Epithelial cell of prostate (primary cell): ENCODE data around the gene MAP7.
"Not testable (repeated sequence)": the region's sequence is repeated elsewhere in the genome, so short reads cannot be mapped to it uniquely, and the experiment has no call there.

Source experiments
- DNase-seq: peaks from one replicate; pipeline ENCODE4 v3.0.0-alpha.2; 2011; ENCODE audit warnings: low read depth, low spot score
- H3K27ac ChIP-seq: fragments of 450-650 bp; 2 replicates; pipeline ENCODE4 v1.5.1; 2017; ENCODE audit warnings: mild to moderate bottlenecking

The MAP7 gene

DNA sequence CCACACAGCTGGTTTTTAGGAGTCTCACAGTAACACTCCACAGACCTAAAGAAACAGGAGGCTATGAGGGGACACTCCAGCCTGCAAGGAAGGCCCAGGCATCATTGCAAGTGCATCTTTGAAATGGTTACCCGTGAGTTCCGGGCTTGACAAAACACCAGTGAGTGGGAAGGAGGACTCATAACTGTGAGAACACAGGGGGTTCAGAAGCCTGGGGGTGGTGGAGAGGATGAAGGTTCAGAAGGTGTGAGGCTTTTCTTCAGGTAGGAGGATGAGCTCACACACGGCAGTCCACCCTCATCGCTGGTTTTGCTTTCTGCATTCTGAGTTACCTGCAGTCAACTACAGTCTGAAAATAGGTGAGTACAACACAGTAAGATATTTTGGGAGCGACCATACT, 39.9 kb downstream of the MAP7 start:
- H3K27ac ChIP-seq, result no peak overlapping the region

DNA sequence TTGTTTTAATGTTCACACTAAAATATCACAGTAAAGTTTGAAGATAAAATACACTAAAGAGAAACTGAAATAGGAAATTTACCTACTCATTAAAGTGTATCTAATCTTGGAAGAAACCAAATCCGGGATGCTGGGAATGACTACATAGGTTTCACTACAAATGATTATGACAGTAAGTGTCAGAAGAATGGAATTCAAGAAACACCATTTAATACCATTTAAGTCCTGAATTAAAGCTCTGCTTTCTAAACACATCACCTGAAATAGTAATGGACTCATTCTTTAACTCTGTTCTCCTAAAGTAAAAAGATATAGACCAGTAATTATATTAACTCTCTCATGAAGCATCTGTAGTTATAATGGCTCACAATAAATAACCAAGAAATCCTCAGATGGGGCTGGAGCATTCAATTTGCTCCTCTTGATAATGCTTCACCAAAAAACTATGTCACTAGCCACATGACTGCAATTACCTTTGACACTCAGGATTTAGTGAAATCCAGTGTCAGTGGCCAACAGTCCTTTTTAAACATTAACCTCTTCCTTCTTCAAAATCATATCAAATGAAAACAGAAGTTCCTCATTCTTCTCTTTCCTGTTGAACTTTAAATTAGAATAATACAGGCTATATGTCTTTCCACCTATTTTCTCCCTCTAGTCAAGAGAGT, 41.4 kb downstream of the MAP7 start:
- no peak for DNase-seq
- H3K27ac ChIP-seq, result peak overlapping the region; percentile 25

More for the DNA sequence above, 39.9 kb downstream of the MAP7 start:
- no peak for DNase-seq

DNA sequence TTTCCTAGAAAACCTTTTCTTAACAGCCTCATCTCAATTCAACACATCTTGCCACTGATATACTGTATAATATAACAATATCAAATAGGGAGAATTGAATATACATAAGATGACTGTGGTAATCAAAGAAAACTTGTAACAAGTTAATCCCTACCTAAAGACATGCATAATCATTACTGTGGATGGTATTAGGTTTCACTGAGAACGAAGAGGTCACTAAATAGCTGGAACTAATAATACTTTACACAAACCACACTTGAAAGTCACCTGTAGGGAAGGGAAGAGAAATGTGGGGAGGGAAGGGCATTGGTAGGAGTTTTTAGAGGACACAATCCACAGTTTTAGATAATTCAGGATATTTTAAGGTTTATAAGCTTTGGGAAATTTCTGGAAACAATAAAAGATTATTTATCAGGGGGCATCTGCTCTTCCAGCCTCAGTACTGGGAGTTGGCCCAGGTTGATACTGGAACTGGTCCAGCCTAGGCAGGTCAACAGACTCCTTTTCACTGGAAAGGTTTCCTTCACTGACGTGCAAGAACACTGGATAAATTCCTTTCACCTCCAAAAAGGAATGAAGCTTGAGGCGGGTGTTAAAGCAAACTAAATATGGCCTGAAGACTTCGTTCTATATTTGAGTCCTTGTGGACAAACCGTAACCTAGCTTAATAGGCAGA, 44.0 kb downstream of the MAP7 start:
- H3K27ac ChIP-seq, result no peak overlapping the region
- DNase-seq, result no peak

DNA sequence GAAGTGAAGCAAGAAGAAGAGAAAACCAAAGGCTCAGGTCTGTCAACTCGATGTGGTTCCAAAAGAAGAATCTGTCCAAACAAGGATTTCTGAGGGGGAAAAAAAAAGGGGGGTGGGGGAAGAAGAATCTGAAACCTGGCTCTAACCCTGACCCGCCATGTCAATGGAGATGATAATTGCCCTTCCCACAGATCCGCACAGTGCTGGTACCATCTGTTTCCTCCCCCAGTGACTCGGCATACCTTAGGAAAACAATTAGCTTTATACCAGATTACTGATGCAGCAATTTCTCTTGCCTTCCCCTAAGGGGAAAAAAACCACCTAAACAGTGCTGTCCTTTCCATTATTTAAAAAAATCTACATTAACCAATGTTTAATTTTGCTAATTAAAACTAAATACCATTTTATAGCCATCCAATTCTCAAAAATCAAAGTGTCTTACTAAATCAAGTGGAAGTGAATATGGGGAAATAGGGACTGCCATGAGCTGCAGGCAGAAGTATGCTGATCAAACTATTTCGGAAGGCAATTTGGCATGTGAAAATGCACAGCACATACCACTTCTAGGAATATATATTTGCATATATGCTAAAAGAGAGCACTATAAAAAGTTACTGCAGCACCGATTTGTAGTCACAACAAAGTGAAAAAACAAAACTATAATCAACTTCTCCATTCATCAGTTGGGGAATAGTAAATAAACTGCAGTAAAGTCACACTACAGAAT, 46.8 kb downstream of the MAP7 start:
- no peak overlapping the region for H3K27ac ChIP-seq
- DNase-seq, result no peak

DNA sequence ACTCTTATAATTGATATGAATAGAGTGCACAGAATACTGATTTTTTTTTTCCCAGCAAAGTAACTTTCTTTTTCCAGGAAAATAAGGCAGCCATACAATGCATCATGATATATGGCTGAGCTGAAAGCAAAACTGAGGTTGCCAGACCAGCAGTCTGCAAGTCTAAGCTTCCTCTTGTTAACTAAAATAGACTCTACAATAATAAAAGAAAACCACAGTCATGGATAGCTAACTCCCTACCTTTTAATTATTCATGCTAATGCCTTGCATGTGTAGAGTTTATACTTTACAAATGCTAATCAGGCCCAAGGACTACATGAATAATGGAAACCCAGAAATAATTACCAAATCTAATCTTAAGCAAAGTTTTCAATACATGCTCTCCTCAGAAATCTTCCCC, 47.4 kb downstream of the MAP7 start:
- no peak overlapping the region for H3K27ac ChIP-seq
- no peak for DNase-seq

DNA sequence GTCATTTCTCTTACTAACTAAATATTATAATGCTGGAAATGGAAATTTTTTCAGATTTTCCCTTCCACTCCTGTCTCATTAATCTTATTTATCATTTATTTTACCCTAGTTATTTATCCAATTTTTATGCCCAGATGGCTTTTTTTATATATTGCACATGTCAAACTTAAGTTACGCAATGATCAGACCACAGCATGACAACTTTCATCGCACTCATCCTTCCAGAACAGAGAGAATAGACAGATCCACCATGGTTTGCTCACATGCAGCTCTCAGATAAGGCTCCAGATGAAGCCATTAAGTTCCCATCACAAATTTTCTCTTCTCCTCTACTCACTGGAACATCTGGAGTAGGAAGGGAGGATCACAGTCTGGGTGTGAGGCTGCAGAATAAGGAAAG, 48.7 kb downstream of the MAP7 start:
- H3K27ac ChIP-seq, result no peak overlapping the region
- DNase-seq, result no peak

DNA sequence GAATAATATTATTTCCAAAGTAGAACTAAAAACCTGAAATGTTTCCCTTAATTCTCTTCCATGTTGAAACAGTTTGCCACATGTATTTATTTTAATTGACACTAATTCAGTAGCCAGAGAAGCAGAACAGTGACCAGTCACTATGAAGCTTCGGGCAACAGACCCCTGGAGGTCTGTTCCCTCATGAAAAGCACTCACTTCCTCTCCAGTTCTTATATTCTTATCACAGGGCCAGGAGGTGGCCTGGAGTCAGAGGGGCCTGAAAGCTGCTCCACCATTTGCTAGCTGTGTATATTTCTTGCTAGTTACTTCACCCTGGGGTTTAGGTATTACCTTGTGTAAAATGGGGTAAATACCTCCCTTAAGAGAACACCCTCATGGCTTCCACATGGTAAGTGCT, 49.1 kb downstream of the MAP7 start:
- no peak for DNase-seq
- H3K27ac ChIP-seq, result no peak overlapping the region

DNA sequence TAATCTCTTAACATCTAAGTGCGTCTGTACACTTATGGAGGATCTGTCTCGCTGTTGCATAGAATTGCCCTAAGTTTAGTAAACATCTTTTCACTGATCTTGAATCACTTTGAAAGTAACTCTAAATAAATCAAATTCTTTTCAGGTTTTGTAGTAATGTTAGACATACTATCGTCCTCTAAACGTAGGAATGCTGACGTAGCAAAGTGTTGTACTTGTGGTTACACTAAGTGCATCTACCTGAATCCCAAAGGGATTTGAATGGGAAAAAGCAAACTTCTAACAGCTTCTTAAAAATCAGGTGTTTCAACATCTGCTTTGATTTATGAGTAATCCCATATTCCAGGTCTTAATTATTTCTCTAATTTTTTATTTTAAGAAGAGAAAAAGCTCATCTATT, 49.8 kb downstream of the MAP7 start:
- DNase-seq, result no peak
- H3K27ac ChIP-seq, result no peak overlapping the region

DNA sequence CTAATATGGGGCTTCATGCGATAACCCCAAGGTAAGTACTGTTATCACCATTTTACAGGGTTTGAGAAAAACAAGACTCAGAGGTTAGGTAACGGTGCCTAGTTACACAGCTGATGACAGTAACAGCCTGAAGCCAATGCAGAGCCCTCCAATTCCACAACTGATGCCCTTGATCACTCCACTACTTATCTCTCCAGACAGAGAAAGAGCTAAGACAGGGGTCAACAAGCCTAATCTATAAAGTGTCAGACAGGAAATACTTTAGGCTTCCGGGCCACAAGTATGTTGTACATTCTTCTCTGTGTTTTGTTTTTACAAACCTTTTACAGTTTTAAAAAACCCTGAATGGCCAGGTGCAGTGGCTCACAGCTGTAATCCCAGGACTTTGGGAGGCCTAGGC, 50.9 kb downstream of the MAP7 start:
- no peak for DNase-seq
- H3K27ac ChIP-seq, result no peak overlapping the region

DNA sequence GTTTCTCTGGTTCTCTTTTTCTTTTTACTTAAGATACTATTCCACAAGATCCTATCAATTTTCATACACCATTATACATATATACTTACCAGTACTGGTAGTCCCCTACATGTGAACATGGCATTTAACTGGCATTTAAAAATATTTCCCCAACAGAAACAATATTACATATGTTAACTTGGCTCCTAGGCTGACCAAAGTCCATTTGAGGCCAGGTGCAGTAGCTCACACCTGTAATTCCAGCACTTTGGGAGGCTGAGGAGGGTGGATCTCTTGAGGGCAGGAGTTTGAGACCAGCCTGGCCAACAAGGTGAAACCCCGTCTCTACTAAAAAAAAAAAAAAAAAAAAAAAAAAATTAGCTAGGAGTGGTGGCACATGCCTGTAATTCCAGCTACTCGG, 53.8 kb downstream of the MAP7 start:
- not testable (repeated sequence) for DNase-seq, H3K27ac ChIP-seq

DNA sequence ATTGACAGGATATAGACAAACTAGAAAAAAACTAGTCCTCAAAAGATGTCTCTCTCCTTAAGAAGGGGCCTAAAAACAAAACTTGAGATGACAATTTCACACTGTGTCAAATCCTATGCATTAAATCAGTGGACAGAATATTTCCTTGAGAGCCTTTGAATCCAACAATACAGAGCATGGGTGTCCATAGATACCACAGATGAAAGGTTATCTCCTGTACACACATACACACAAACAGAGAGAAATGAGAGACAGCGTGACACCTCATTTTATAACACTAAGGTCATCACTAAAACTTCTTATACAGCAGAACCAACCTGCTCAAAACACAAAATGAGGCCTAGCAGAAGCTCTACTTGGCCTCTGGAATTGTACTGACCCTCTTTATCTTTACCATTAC, 55.5 kb downstream of the MAP7 start:
- no peak for DNase-seq
- H3K27ac ChIP-seq, result no peak overlapping the region

DNA sequence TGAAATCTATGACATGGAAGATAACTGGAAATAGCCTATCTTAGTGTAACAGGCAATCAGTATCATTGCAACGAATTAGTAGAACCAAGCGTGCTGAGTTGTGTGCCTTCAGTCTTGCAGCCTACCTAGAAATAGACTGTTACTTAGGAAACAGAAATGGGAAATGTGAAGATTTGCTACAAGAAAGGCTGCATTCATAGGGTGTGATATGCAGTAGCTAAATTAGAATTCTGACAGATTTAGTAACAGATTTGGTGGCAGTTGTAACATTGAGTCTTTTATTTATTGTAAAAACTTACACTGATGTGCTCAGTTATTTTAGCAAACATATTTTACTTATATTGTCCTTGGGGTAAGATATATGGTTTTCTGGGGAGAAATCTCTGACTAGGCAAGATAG, 56.2 kb downstream of the MAP7 start:
- no peak for DNase-seq
- H3K27ac ChIP-seq, result no peak overlapping the region

DNA sequence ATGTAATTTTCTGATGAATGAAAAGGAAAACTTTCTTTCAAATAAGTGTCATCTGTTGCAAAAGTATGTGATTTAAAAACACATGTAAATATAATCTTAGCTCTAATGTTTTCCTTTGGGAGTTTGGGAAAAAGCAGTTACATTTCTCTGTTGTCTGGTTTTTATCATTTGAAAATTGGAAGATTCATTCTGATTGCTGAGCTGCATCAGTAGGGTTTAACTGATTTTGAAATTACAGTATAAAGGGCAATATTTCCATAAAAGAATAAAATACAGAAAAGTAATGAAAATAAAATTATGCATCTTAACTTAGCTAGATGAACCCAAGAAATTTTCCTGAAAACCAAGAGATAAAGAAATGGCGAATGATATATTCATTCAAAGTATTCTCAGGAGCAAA, 57.8 kb downstream of the MAP7 start:
- no peak for DNase-seq
- no peak overlapping the region for H3K27ac ChIP-seq

DNA sequence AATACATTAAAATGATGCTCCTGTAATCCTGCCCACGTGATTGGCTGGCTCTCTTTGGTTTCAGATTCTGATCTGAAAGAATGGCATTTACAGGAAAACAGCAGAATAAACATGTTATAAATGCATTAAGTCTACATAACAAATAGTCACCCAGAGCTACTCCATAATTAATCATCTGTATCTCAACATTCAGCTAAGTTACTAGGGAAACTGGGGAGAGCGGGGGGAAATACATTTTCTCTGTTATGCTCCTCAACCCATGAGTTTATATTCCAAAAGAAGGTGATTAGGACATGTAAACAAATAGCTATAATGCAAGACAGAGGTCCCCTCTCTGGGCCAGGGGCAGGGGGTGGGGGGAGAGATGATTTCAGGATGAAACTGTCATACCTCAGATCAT, 58.5 kb downstream of the MAP7 start:
- no peak for DNase-seq
- no peak overlapping the region for H3K27ac ChIP-seq

DNA sequence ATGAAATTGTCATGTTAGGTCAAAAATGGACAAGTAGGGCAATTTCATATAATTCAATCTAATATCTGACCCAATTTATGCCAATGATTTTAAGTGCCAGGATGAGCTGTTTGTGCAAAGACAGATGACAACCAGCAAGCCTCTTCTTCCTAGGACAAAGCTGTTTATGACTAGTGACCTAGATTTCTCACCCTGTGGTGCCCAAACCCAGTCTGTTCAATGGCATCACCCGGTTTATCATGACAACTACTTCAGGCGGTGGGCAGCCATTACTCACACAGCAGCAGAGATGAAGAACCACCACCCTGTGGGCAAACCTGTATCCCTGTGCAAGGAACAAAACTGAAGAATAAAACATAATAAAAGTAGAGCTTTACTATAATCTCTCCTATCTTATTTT, 59.0 kb downstream of the MAP7 start:
- H3K27ac ChIP-seq, result no peak overlapping the region
- DNase-seq, result no peak

DNA sequence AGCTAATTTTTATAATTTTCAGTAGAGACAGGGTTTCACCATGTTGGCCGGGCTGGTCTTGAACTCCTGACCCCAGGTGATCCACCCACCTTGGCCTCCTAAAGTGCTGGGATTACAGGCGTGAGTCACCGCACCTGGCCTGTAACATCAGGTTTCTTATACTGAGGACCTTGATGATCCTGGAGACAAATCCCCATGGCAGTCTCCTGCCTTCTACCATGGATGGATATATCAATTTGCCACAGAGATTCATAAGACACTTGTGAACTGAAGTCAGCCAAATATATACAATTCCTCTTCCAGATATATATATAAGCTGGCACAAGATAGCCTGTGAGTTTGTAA, 60.6 kb downstream of the MAP7 start:
- peak overlapping the region; percentile 41 for H3K27ac ChIP-seq
- DNase-seq, result not testable (repeated sequence)

DNA sequence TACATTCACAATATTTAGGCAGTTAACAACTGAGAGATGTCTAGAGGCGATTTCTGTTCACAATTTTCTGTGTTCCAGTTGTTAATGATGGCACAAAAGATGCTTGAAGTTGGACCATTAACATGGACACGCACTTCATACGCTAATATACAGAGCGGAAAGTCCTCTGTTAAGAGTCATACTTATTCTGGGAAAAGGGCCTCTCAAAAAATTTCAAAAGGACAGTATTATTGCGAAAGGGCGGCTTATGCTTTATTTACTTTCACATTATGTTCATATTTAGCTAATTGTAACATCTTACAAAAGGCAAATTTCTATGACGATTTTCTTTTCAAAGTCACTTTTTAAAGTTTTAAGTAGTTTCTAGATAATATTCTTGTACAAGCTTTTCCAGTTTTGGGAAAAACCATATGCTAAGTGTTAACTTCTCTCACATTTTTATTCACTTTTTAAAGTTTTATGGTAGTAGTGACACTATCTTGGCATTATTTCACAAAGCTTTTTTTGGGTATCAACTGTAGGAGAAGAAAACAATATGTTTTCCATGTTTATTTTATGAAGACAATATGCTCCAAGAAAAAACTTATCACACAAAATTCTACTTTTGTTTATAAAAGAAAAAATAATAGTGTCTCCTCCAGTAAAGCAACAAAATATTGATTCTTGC, 62.3 kb downstream of the MAP7 start:
- no peak for DNase-seq
- H3K27ac ChIP-seq, result no peak overlapping the region

DNA sequence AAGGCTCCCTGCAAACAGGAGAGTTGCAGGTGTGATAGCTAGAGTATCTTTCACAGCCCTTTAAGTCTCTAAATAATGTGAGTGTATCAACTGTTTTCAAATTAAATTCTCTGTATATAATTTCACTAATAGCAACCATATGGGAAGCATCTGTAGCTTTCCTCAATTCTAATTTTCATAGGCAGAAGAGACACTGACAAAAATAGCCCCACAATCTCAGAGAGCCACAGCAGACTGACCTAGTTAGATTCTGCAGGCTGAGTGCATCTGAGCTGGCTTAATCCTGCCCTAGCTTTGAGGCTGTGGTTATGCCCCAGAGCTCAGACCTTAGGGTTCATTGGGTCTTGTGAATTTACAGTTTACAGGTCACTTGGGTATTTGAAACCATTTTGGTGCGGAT, 63.9 kb downstream of the MAP7 start:
- no peak overlapping the region for H3K27ac ChIP-seq
- no peak for DNase-seq

DNA sequence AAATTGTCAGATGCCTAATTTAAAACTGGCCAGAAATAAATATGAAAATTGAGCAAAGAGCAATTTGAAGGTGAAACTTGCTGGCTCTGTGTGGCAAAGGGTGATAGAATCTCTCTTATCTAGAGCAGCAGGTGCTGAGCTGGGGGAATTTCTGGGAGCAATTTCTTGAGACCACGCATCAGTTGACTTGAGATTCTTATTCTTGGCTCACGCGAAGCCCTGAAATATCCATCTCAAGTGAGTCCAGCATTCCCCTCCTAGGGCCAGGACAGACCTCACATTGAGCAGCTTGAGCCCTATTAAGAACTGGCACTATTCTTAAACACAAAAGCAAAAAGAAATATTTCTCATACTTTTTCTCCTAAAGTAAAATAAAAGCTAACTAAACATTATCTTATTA, 66.3 kb downstream of the MAP7 start:
- DNase-seq, result no peak

DNA sequence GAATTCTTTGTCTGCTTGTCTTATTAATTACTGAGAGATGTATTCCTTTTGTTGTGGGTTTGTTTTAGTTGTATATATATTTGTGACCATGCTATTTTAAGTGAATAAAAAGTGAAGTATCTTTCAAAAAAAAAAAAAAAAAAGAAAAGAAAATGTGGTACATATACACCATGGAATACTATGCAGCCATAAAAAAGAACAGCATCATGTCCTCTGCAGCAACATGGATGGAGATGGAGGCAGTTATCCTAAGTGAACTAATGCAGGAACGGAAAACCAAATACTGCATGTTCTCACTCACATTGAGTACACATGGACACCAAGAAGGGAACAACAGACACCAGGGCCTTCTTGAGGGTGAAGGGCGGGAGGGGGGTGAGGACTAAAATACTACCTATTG, 67.2 kb downstream of the MAP7 start:
- H3K27ac ChIP-seq, DNase-seq: not testable (repeated sequence)

More for the DNA sequence above, 66.3 kb downstream of the MAP7 start:
- no peak overlapping the region for H3K27ac ChIP-seq

DNA sequence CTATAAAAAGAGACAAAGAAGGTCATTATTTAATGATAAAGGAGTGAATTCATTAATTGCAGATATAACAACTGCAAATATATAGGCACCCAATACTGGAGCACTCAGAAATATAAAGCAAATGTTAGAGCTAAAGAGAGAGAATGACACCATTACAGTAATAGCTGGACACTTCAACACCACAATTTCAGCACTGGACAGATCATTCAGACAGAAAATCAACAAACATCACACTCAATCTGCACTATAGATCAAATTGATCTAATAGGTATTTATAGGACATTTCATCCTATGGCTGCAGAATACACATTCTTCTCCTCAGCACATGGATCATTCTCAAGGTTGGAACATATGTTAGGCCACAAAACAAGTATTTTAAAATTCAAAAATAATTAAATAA, 72.7 kb downstream of the MAP7 start:
- no peak overlapping the region for H3K27ac ChIP-seq
- DNase-seq, result no peak
